ENCODE results near the gene GPNMB. TPM values are rescaled to one million over a fixed set of nuclear protein-coding genes. Genes with fewer than 3 reads are reported as not detected.

GPNMB gene
- total and polyA plus RNA-seq, 2 of the 4 experiments (the other 2 are of a cell fraction), result under 0.01 to 0.14 TPM

DNA sequence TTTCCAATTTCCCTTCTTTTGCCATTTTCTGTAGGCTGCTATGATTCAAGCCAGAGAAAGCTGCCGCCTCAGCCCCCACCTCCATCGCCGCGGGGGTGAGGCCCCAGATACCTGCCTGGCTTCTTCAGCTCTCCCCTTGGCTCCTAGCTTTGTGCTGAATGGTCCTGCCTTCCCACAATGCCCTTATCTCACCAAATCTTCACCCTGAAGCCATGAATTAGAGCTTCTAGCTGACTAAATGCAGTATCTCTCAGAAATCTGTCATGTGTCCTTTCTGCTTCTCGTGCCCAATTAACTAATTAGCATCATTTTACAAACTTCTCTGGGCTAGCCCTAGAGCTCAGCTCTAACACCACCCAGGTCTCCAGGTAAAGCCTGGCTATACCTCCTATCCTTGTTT lies 32.2 kb upstream of the GPNMB start:
- no peak overlapping the region for H4K5ac ChIP-seq (ENCODE audit: low read depth, low read length)
- no peaks in the 10 kb centered on the region for H3K9me1 ChIP-seq (ENCODE audit: insufficient read depth, low read length)
- no peaks in the 10 kb centered on the region for H3K79me1 ChIP-seq (ENCODE audit: low read depth in 1 of 2, low read length in 2 of 2)
- no peak overlapping the region for H2BK120ac ChIP-seq (ENCODE audit: low read depth, low read length)
- WGBS, 2 experiments (ENCODE audit: extremely low coverage in 2 of 2, insufficient read length in 1 of 2), result 88% methylated on average over 4 of the region's 5 CpGs; no CpG with 5 or more reads in 1 of the 2 experiments
- in situ Hi-C loops (cut with MboI; ENCODE audit: low sequenced_read_pairs) (no loop called here), dilution Hi-C loops (cut with HindIII; ENCODE audit: low sequenced_read_pairs, unreplicated experiment) (no loop called here), intact Hi-C loops (cut with micrococcal nuclease) (no loop called here)
- H3K4me1 ChIP-seq (ENCODE audit: control insufficient read depth, insufficient read depth, low read length), result no peaks in the 10 kb centered on the region
- CTCF ChIA-PET, result no interaction called here
- H2AFZ ChIP-seq (replicated peaks; ENCODE audit: low read length, poor library complexity), result no peak overlapping the region
- no peak overlapping the region for H4K8ac ChIP-seq (ENCODE audit: low read depth in 2 of 2, low read length in 2 of 2)
- no peak overlapping the region for H3K9ac ChIP-seq (ENCODE audit: low read depth, low read length)
- ATAC-seq (ENCODE audit: low read depth) (no peak), DNase-seq (no peak)
- no peak overlapping the region for H3K56ac ChIP-seq (ENCODE audit: extremely low read depth, insufficient read depth, low read length)
- POLR2A ChIA-PET (ENCODE audit: unreplicated experiment), result no interaction called here
- no peak overlapping the region for H2AK9ac ChIP-seq (replicated peaks; ENCODE audit: low read depth, low read length, poor library complexity)
- H3K18ac ChIP-seq (ENCODE audit: low read depth, low read length), result no peak overlapping the region
- no peak overlapping the region for H3K23ac ChIP-seq (ENCODE audit: low read depth, low read length)
- no peaks in the 10 kb centered on the region for H3K36me3 ChIP-seq (ENCODE audit: control insufficient read depth, insufficient read depth, low read length)
- TF ChIP-seq, protein P1, sequence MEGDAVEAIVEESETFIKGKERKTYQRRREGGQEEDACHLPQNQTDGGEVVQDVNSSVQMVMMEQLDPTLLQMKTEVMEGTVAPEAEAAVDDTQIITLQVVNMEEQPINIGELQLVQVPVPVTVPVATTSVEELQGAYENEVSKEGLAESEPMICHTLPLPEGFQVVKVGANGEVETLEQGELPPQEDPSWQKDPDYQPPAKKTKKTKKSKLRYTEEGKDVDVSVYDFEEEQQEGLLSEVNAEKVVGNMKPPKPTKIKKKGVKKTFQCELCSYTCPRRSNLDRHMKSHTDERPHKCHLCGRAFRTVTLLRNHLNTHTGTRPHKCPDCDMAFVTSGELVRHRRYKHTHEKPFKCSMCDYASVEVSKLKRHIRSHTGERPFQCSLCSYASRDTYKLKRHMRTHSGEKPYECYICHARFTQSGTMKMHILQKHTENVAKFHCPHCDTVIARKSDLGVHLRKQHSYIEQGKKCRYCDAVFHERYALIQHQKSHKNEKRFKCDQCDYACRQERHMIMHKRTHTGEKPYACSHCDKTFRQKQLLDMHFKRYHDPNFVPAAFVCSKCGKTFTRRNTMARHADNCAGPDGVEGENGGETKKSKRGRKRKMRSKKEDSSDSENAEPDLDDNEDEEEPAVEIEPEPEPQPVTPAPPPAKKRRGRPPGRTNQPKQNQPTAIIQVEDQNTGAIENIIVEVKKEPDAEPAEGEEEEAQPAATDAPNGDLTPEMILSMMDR (conservative IDR thresholded peaks at IDR 0.05; ENCODE audit: low read depth, low read length), result no peak
- TF ChIP-seq RFX5 (IDR thresholded peaks at IDR 0.05; ENCODE audit: low read depth, low read length), result no peak
- TF ChIP-seq SMC3 (IDR thresholded peaks at IDR 0.05; ENCODE audit: low read depth, low read length), result no peak
- no peak for TF ChIP-seq MAZ (IDR thresholded peaks at IDR 0.05; ENCODE audit: borderline replicate concordance, low read depth, low read length)
- TF ChIP-seq BHLHE40 (IDR thresholded peaks at IDR 0.05; ENCODE audit: low read depth, low read length), result no peak
- no peak for TF ChIP-seq RCOR1 (IDR thresholded peaks at IDR 0.05; ENCODE audit: insufficient replicate concordance, low read length)
- no peak for TF ChIP-seq NFE2L2 (IDR thresholded peaks at IDR 0.05; ENCODE audit: low read depth, low read length)
- TF ChIP-seq CEBPB (IDR thresholded peaks at IDR 0.05; ENCODE audit: low read depth, low read length), result no peak
- no peak for TF ChIP-seq MXI1 (IDR thresholded peaks at IDR 0.05; ENCODE audit: borderline replicate concordance, low read depth, low read length)
- TF ChIP-seq RAD21 (IDR thresholded peaks at IDR 0.05; ENCODE audit: low read length), result no peak
- no peak for TF ChIP-seq CHD1 (IDR thresholded peaks at IDR 0.05; ENCODE audit: low read depth, low read length)
- TF ChIP-seq FOS (IDR thresholded peaks at IDR 0.05; ENCODE audit: low read depth, low read length), result no peak
- TF ChIP-seq, protein P2, sequence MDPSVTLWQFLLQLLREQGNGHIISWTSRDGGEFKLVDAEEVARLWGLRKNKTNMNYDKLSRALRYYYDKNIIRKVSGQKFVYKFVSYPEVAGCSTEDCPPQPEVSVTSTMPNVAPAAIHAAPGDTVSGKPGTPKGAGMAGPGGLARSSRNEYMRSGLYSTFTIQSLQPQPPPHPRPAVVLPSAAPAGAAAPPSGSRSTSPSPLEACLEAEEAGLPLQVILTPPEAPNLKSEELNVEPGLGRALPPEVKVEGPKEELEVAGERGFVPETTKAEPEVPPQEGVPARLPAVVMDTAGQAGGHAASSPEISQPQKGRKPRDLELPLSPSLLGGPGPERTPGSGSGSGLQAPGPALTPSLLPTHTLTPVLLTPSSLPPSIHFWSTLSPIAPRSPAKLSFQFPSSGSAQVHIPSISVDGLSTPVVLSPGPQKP (IDR thresholded peaks at IDR 0.05; ENCODE audit: borderline replicate concordance, low read depth, low read length), result no peak
- TF ChIP-seq, protein P3, sequence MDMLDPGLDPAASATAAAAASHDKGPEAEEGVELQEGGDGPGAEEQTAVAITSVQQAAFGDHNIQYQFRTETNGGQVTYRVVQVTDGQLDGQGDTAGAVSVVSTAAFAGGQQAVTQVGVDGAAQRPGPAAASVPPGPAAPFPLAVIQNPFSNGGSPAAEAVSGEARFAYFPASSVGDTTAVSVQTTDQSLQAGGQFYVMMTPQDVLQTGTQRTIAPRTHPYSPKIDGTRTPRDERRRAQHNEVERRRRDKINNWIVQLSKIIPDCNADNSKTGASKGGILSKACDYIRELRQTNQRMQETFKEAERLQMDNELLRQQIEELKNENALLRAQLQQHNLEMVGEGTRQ (IDR thresholded peaks at IDR 0.05; ENCODE audit: low read depth, low read length), result no peak
- TF ChIP-seq POLR2A (IDR thresholded peaks at IDR 0.05; ENCODE audit: low read depth, low read length), result no peak
- TF ChIP-seq MAFK (IDR thresholded peaks at IDR 0.05; ENCODE audit: low read depth, low read length), result no peak
- no peak overlapping the region for H2BK15ac ChIP-seq (ENCODE audit: low read depth, low read length)
- H3K27ac ChIP-seq (ENCODE audit: insufficient read depth, low read length), result no peak overlapping the region
- no peak overlapping the region for H2BK5ac ChIP-seq (ENCODE audit: low read depth, low read length, poor library complexity, severe bottlenecking)
- H3K4me2 ChIP-seq (ENCODE audit: low read depth, low read length), result no peak overlapping the region
- H3K4me3 ChIP-seq (ENCODE audit: insufficient read depth, low read depth, low read length), result no peak overlapping the region
- no peak overlapping the region for H3K14ac ChIP-seq (replicated peaks; ENCODE audit: low read depth, low read length)
- H4K20me1 ChIP-seq (ENCODE audit: insufficient read depth, low read length), result no peaks in the 10 kb centered on the region
- H2AK5ac ChIP-seq (ENCODE audit: low read depth, low read length), result no peak overlapping the region
- H3K4ac ChIP-seq (ENCODE audit: low read depth, low read length), result no peak overlapping the region
- no TSS peak for BruUV-seq (replicated peaks)
- peaks cover 6% of the 10 kb centered on the region for H3K27me3 ChIP-seq (ENCODE audit: control insufficient read depth, insufficient read depth, low read length)
- no peak overlapping the region for H2BK20ac ChIP-seq (ENCODE audit: low read depth, low read length)
- H3K9me3 ChIP-seq (ENCODE audit: control insufficient read depth, insufficient read depth, low read length), result no peaks in the 10 kb centered on the region
- H4K91ac ChIP-seq (ENCODE audit: insufficient read depth, low read depth, low read length), result no peak overlapping the region
